OCI-LY3 (cell line): Measurements from ENCODE around the gene SYNDIG1.

Experiments used
- H2AFZ ChIP-seq: fragments of 200-600, 300-600 bp; shearing (Covaris generic); 2 replicates; pipeline ENCODE4 v1.6.0; 2014; ENCODE audit warnings: antibody characterized with exemption, low read depth, low read length
- H3K27ac ChIP-seq: fragments of 200-600, 300-600 bp; sonication (generic); 2 replicates; pipeline ENCODE4 v1.5.1; 2014; ENCODE audit warnings: mild to moderate bottlenecking, low read length, moderate library complexity, mixed read lengths
- H3K27me3 ChIP-seq: fragments of 200-600, 300-600 bp; sonication (generic); 2 replicates; pipeline ENCODE4 v1.6.1; 2014; ENCODE audit warnings: low read depth, low read length, mixed read lengths
- H3K36me3 ChIP-seq: fragments of 200-600, 300-600 bp; sonication (generic); replicated peaks from 2 replicates; pipeline ENCODE3; 2014; ENCODE audit warnings: low read depth, low read length, mixed read lengths
- H3K4me1 ChIP-seq: fragments of 300-600, 200-600 bp; sonication (generic); 2 replicates; pipeline ENCODE4 v1.6.1; 2014; ENCODE audit warnings: low read length, mixed read lengths
- H3K4me2 ChIP-seq: fragments of 200-600, 300-600 bp; sonication (generic); 2 replicates; pipeline ENCODE4 v1.6.1; 2014; ENCODE audit warnings: low read length, mixed read lengths
- H3K4me3 ChIP-seq: fragments of 300-600, 200-600 bp; sonication (generic); 2 replicates; pipeline ENCODE4 v1.5.1; 2014; ENCODE audit warnings: antibody characterized with exemption, mild to moderate bottlenecking, low read length, moderate library complexity
- H3K79me2 ChIP-seq: fragments of 300-600, 200-600 bp; shearing (Covaris generic); 2 replicates; pipeline ENCODE4 v1.6.1; 2014; ENCODE audit warnings: mild to moderate bottlenecking, low read length, mixed read lengths
- H3K9ac ChIP-seq: fragments of 300-600, 200-600 bp; shearing (Covaris generic); 2 replicates; pipeline ENCODE4 v1.6.0; 2014; ENCODE audit warnings: mild to moderate bottlenecking, low read length, moderate library complexity
- H3K9me3 ChIP-seq: fragments of 200-600, 300-600 bp; shearing (Covaris generic); 2 replicates; pipeline ENCODE4 v1.6.1; 2014; ENCODE audit warnings: low read length, mixed read lengths; ENCODE audit not compliant: insufficient read depth
- H4K20me1 ChIP-seq: fragments of 200-600, 300-600 bp; sonication (generic); 2 replicates; pipeline ENCODE4 v1.6.1; 2016; ENCODE audit warnings: low read length, mixed read lengths; ENCODE audit not compliant: insufficient read depth
- EZH2phosphoT487 ChIP-seq: fragments of 200-600 bp; shearing (Covaris generic); IDR thresholded peaks from 2 replicates; pipeline ENCODE4 v1.6.1; 2018; ENCODE audit warnings: antibody characterized with exemption, mixed run types, low read depth
- TF ChIP-seq, protein P1 (sequence below): fragments of 200-600, 300-600 bp; sonication (generic); IDR thresholded peaks from 2 replicates; pipeline ENCODE4 v1.5.1; 2014; ENCODE audit warnings: antibody characterized with exemption, low read length, low read depth

The SYNDIG1 gene

DNA sequence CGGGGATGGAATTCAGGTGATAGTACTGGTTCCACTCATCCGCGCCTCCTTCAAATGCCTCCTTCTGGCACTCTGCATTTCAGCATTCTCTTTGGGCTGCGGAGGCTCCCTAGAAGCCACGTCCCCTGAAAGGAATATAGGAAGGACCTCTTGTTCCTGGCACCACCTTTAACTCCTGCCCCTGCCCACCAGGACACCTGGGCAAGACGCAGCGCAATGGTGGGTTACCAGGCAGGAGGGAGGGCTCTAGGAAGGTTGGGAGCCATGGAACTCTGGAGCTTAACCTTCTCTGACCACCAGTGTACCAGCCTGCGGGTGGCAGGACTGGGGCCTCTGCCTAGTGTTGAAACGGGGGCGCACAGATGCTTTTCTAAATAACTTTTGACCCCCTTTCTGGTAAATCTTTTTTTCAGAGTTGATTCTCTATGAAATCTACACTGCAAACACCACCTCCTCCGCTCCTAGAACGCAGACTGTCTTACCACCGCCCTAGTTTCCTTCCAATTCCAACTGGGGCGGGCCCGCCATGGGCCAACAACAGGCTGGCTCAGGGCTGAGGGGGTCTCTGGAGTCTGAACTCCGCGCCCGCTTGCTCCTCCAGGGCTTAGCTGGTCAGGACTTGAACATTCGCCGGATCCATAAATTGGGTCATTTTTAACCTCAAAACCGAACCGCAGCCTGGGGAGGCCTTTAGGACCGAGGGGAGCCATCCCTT lies 871 bp upstream of the SYNDIG1 start:
- TF ChIP-seq, protein P1, sequence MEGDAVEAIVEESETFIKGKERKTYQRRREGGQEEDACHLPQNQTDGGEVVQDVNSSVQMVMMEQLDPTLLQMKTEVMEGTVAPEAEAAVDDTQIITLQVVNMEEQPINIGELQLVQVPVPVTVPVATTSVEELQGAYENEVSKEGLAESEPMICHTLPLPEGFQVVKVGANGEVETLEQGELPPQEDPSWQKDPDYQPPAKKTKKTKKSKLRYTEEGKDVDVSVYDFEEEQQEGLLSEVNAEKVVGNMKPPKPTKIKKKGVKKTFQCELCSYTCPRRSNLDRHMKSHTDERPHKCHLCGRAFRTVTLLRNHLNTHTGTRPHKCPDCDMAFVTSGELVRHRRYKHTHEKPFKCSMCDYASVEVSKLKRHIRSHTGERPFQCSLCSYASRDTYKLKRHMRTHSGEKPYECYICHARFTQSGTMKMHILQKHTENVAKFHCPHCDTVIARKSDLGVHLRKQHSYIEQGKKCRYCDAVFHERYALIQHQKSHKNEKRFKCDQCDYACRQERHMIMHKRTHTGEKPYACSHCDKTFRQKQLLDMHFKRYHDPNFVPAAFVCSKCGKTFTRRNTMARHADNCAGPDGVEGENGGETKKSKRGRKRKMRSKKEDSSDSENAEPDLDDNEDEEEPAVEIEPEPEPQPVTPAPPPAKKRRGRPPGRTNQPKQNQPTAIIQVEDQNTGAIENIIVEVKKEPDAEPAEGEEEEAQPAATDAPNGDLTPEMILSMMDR: no peak
- TF ChIP-seq EZH2phosphoT487: no peak
- H3K4me1 ChIP-seq: no peaks in the 10 kb centered on the region
- no peak overlapping the region for H3K4me2 ChIP-seq
- no peak overlapping the region for H3K9ac ChIP-seq
- 0 out of 2 replicates have a peak, but pooled peaks cover 5% of the 10 kb centered on the region for H3K27me3 ChIP-seq
- no peak overlapping the region for H3K27ac ChIP-seq
- no peaks in the 10 kb centered on the region for H3K9me3 ChIP-seq
- H4K20me1 ChIP-seq: no peaks in the 10 kb centered on the region
- no peak overlapping the region for H3K4me3 ChIP-seq
- H3K79me2 ChIP-seq: no peaks in the 10 kb centered on the region
- H2AFZ ChIP-seq: no peak overlapping the region
- no peaks in the 10 kb centered on the region for H3K36me3 ChIP-seq

DNA sequence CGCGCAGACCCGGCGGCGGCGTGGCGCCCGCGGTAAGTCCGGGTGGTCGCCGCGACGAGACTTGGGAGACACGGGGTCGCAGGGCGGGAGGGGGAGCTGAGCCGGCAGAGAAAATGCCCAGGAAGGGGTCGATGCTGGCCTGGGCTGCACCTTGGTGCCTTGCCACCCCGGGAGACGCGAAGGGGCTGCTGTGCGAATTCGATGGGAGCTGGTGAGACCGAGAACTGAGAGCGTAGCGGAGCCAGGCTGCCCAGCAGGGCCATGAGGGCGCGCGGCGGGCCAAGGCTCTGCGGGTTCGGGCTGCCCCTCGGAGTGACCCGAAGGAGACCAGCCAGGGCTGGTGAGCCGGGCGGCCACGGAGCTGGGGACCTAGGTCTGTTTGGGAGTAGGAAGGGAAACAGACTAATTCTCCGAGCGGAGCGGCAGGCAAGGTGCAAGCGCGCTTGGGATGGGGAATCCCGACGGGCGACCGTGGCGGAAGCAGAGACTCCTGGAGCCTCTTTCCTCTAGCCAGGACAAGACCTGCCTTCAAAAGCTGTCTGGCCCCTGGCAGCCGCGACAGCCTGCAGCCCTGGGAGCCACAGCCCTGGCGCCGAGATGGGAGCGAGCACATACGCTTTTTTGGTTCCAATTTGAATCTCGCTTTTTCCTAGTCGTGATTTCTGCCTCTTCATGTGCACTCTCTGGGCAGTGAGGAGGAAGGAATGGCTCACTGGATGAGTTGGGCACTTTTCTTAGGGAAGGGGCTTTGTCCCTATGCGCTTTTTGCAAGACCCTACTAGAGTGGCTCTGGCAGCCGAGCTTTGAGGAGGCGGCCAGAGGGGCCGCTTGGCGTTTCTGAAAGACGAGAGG lies 691 bp downstream of the SYNDIG1 start:
- no peaks in the 10 kb centered on the region for H3K79me2 ChIP-seq
- no peak overlapping the region for H3K4me3 ChIP-seq
- H3K27ac ChIP-seq: no peak overlapping the region
- H3K4me1 ChIP-seq: no peaks in the 10 kb centered on the region
- no peak overlapping the region for H2AFZ ChIP-seq
- H3K9ac ChIP-seq: no peak overlapping the region
- no peaks in the 10 kb centered on the region for H3K9me3 ChIP-seq
- no peak overlapping the region for H3K4me2 ChIP-seq
- H4K20me1 ChIP-seq: no peaks in the 10 kb centered on the region
- no peaks in the 10 kb centered on the region for H3K36me3 ChIP-seq
- TF ChIP-seq EZH2phosphoT487: no peak
- TF ChIP-seq, protein P1: no peak
- no peaks in the 10 kb centered on the region for H3K27me3 ChIP-seq

DNA sequence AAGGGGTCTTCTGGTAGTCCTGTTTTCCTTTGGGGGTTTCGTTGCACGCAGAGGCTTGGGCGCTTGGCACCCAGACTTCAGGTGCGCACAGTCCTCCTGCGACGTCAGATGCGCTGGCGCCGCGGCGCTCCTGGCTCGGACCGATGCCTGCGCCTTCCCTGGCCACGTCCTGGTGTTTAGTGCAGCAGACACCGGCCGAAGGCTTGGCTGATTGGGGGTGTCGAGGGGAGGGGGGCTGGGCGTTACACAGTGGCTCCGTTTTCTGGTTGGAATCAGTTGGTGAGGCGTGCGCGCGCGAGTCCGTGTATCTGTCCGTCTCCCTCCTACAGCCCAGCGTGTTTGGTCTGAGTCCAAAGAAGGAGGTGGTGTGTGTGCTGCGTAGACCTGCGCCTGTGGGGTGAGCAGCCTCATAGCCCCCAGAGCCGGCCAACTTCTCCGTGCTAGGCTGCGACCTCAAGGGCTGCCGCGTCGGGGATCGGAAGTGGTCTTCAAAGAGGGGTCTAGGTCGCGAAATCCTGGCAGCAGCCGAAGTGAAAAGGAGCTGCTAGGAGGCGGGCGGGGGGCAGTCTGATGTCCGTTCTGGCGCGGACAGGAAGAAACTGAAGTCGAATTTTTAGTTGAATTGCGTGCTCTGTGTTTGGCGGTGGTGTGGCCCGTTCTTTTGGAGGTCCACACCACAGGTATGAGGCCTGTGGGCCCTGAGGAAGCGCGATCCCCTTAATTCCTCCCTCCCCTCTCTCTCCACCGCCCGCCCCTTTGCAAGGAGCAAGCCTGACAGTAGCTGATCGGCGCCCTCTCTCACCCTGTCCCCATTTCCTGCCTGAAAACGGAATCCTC lies 1.5 kb downstream of the SYNDIG1 start:
- no peaks in the 10 kb centered on the region for H3K27me3 ChIP-seq
- no peaks in the 10 kb centered on the region for H3K9me3 ChIP-seq
- H3K36me3 ChIP-seq: no peaks in the 10 kb centered on the region
- H4K20me1 ChIP-seq: no peaks in the 10 kb centered on the region
- H2AFZ ChIP-seq: no peak overlapping the region
- H3K4me2 ChIP-seq: no peak overlapping the region
- H3K4me3 ChIP-seq: no peak overlapping the region
- TF ChIP-seq, protein P1: no peak
- no peak for TF ChIP-seq EZH2phosphoT487
- no peaks in the 10 kb centered on the region for H3K4me1 ChIP-seq
- H3K79me2 ChIP-seq: no peaks in the 10 kb centered on the region
- no peak overlapping the region for H3K9ac ChIP-seq
- H3K27ac ChIP-seq: no peak overlapping the region

DNA sequence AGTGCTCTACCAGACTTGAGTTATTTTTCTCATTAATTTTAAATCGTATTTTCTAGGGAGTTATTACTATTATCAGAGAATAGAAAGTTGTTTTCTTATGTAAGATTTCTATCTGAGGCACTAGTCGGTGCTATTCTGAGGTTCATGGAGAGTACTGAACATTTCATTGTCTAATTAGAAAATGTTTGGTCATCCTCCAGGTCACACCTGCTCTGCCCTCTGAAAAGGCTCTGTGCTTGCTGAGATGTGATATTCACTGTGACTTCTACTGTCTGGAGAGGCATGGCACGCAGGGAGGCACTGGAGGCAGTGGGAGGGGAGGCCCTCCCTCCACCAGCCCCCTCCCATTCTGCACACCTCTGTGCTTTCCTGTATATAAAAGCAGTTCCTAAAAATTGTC lies 3.0 kb downstream of the SYNDIG1 start:
- Histone ChIP-seq H3K4me3 (no peak overlapping the region), H3K4me2 (no peak overlapping the region), H3K79me2 (no peaks in the 10 kb centered on the region), H3K36me3 (no peaks in the 10 kb centered on the region), H3K27ac (no peak overlapping the region), H3K4me1 (no peaks in the 10 kb centered on the region), H3K9ac (no peak overlapping the region), H2AFZ (no peak overlapping the region), H4K20me1 (no peaks in the 10 kb centered on the region), H3K9me3 (no peaks in the 10 kb centered on the region), H3K27me3 (0 out of 2 replicates have a peak, but pooled peaks cover 5% of the 10 kb centered on the region)
- TF ChIP-seq, protein P1: no peak
- no peak for TF ChIP-seq EZH2phosphoT487
